Measurements from ENCODE around the gene TRPC4AP.

DNA sequence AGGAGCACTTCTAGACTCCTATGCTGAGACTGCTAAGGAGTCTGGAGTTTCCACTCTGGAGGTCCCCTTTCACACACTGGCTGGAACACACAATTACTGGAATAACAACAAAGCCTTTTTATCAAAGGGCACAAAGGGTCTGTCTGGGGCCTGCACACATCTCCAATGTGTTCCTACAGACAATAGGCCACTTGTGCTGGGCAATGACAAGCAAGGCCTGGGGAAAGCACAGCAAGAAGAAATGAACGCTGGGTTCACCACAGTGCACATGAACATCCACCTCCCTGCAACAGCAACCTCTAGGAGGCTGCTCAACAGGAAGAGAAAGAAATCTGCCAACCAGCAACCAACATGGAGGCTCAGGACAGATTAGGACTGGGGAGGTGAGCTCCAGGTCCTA lies 43.9 kb downstream of the TRPC4AP start:
- TF ChIP-seq, protein P1, sequence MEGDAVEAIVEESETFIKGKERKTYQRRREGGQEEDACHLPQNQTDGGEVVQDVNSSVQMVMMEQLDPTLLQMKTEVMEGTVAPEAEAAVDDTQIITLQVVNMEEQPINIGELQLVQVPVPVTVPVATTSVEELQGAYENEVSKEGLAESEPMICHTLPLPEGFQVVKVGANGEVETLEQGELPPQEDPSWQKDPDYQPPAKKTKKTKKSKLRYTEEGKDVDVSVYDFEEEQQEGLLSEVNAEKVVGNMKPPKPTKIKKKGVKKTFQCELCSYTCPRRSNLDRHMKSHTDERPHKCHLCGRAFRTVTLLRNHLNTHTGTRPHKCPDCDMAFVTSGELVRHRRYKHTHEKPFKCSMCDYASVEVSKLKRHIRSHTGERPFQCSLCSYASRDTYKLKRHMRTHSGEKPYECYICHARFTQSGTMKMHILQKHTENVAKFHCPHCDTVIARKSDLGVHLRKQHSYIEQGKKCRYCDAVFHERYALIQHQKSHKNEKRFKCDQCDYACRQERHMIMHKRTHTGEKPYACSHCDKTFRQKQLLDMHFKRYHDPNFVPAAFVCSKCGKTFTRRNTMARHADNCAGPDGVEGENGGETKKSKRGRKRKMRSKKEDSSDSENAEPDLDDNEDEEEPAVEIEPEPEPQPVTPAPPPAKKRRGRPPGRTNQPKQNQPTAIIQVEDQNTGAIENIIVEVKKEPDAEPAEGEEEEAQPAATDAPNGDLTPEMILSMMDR (IDR thresholded peaks at IDR 0.05; ENCODE audit: low read length), result no peak
- TF ChIP-seq EZH2 (optimal IDR thresholded peaks at IDR 0.05; ENCODE audit: low read depth, low read length), result no peak
